K562 (cell line): ENCODE measurements around the gene FMNL1. TPM values are rescaled to one million over a fixed set of nuclear protein-coding genes. Genes with fewer than 3 reads are reported as not detected.
A peak's percentile ranks its signal among the peaks of the same experiment; 100 is the strongest.

Source experiments
- CHCHD3 ChIP-seq: fragments of 250-450 bp; sonication (Bioruptor Pico); IDR thresholded peaks from 2 replicates; pipeline ENCODE4 v2.1.2; 2022; ENCODE audit warnings: mild to moderate bottlenecking
- E2F3 ChIP-seq: fragments of 250-450 bp; sonication (Bioruptor Pico); IDR thresholded peaks from 2 replicates; pipeline ENCODE4 v1.4.0; 2020; ENCODE audit warnings: mild to moderate bottlenecking
- EWSR1 ChIP-seq: fragments of 450-650 bp; IDR thresholded peaks from 2 replicates; pipeline ENCODE4 v1.6.1; 2018; ENCODE audit warnings: borderline replicate concordance, mild to moderate bottlenecking, low read depth, moderate library complexity; ENCODE audit not compliant: partially characterized antibody
- FOXP1 ChIP-seq: sonication (generic); formaldehyde crosslinking; IDR thresholded peaks from 2 replicates; pipeline ENCODE4 v1.8.0; 2022; ENCODE audit warnings: mild to moderate bottlenecking, missing genetic modification reagents
- GABPA ChIP-seq: fragments of 200-800 bp; sonication (Bioruptor generic); conservative IDR thresholded peaks from 2 replicates; pipeline ENCODE4 v1.6.1; 2016; ENCODE audit warnings: low read depth, missing genetic modification characterization, missing compliant biosample characterization
- GATA2 ChIP-seq: sonication (generic); formaldehyde crosslinking; IDR thresholded peaks from 2 replicates; pipeline ENCODE4 v1.4.0; 2020; ENCODE audit warnings: mild to moderate bottlenecking, missing genetic modification reagents
- IFI16 ChIP-seq: fragments of 250-450 bp; sonication (Bioruptor Pico); IDR thresholded peaks from 2 replicates; pipeline ENCODE4 v2.1.2; 2022; ENCODE audit warnings: mild to moderate bottlenecking, inconsistent platforms
- LEF1 ChIP-seq: fragments of 450-650 bp; IDR thresholded peaks from 2 replicates; pipeline ENCODE4 v1.6.1; 2016; ENCODE audit warnings: mild to moderate bottlenecking
- NR2C2 ChIP-seq, 2 experiments: fragments of 200-800 bp in 1 of 2; sonication (Bioruptor generic) in 1 of 2; sonication (generic) in 1 of 2; formaldehyde crosslinking in 1 of 2; IDR thresholded peaks; 2 replicates each; pipeline versions ENCODE4 v1.6.1 to v1.8.0; 2016 to 2022; ENCODE audit warnings: mild to moderate bottlenecking in 1 of 2, missing compliant biosample characterization in 1 of 2, missing genetic modification characterization in 1 of 2, missing genetic modification reagents in 1 of 2
- PHB ChIP-seq: fragments of 250-450 bp; sonication (Bioruptor Pico); IDR thresholded peaks from 2 replicates; pipeline ENCODE4 v1.5.0; 2021
- RB1 ChIP-seq: fragments of 450-650 bp; IDR thresholded peaks from 2 replicates; pipeline ENCODE4 v1.6.1; 2017; ENCODE audit warnings: low read depth, mild to moderate bottlenecking
- RCOR1 ChIP-seq, 2 experiments: IDR thresholded peaks; 2 replicates each; pipeline ENCODE4 v1.6.1; 2012; ENCODE audit warnings: low read depth in 2 of 2, low read length in 2 of 2, borderline replicate concordance in 1 of 2, improper control_type of control experiment in 1 of 2
- SIN3B ChIP-seq: fragments of 450-650 bp; IDR thresholded peaks from 2 replicates; pipeline ENCODE4 v1.6.1; 2017; ENCODE audit warnings: low read depth, mild to moderate bottlenecking, moderate library complexity
- SREBF1 ChIP-seq: fragments of 150-350 bp; IDR thresholded peaks from 2 replicates; pipeline ENCODE4 v1.6.1; 2014; ENCODE audit warnings: antibody characterized with exemption, low read depth, low read length, borderline replicate concordance
- TCF7L2 ChIP-seq: fragments of 150-350 bp; IDR thresholded peaks from 2 replicates; pipeline ENCODE4 v1.6.1; 2016; ENCODE audit warnings: low read depth, mild to moderate bottlenecking, low read length, moderate library complexity
- ZNF133 ChIP-seq: fragments of 250-450 bp; sonication (Bioruptor Pico); IDR thresholded peaks from 2 replicates; pipeline ENCODE4 v1.4.0; 2020; ENCODE audit warnings: mild to moderate bottlenecking
- polyA plus RNA-seq, 8 experiments: library from polyadenylated mRNA; depleted of rRNA in 4 of 8; stranded (reverse) in 5 of 8; unstranded in 3 of 8; fragments of >200 nt; fragmentation: Nextera tagmentation in 2 of 8; fragmentation: Illumina TruSeq in 1 of 8; extraction: Ambion mirVana in 2 of 8; extraction: Trizol in 1 of 8; gene quantifications; 2 replicates each; pipeline versions ENCODE4 v1.2.1 to v1.2.3, GENCODE V29; 2011 to 2014; ENCODE audit warnings: inconsistent platforms in 1 of 8, missing spikeins in 1 of 8
- total RNA-seq, 7 experiments: library from RNA; depleted of rRNA in 6 of 7; stranded (reverse); fragments of >200 nt in 6 of 7; fragmentation: Illumina TruSeq in 2 of 7; extraction: Trizol in 2 of 7; gene quantifications; 2 replicates each; pipeline versions ENCODE4 v1.2.1 to v1.2.3, GENCODE V29; 2011 to 2021; ENCODE audit warnings: low replicate concordance in 1 of 7
- TF ChIP-seq, protein P1 (sequence below), 2 experiments: IDR thresholded peaks; 2 replicates each; pipeline ENCODE4 v1.6.1; 2011; ENCODE audit warnings: borderline replicate concordance in 1 of 2, control low read depth in 1 of 2, low read depth in 1 of 2, low read length in 1 of 2, mild to moderate bottlenecking in 1 of 2, mixed read lengths in 1 of 2, moderate library complexity in 1 of 2; ENCODE audit not compliant: insufficient read depth in 1 of 2, insufficient read length in 1 of 2, poor library complexity in 1 of 2, severe bottlenecking in 1 of 2; ENCODE audit errors: extremely low read depth in 1 of 2
- TF ChIP-seq, protein P2 (sequence below), 2 experiments: fragments of 250-450 bp in 1 of 2; fragments of 450-650 bp in 1 of 2; sonication (Bioruptor Pico) in 1 of 2; IDR thresholded peaks; 2 replicates each; pipeline versions ENCODE4 v1.6.1 to v1.8.0; 2016 to 2021; ENCODE audit warnings: mild to moderate bottlenecking in 2 of 2, moderate library complexity in 2 of 2, missing compliant biosample characterization in 1 of 2, missing genetic modification characterization in 1 of 2
- TF ChIP-seq, protein P3 (sequence below): fragments of 250-450 bp; sonication (Bioruptor Pico); IDR thresholded peaks from 2 replicates; pipeline ENCODE4 v1.5.0; 2021; ENCODE audit warnings: mild to moderate bottlenecking, moderate library complexity
- TF ChIP-seq, protein P4 (sequence below): fragments of 250-450 bp; sonication (Bioruptor Pico); IDR thresholded peaks from 2 replicates; pipeline ENCODE4 v1.8.0; 2021; ENCODE audit warnings: borderline replicate concordance, mild to moderate bottlenecking, moderate library complexity; ENCODE audit not compliant: poor library complexity, severe bottlenecking

The FMNL1 gene
- total and polyA plus RNA-seq, 9 of the 15 experiments (the other 6 are each of a cell fraction or from before 2014, with no cell fraction given), result 0.70 to 36.6 (median 7.7) TPM

- TF ChIP-seq, protein P1, sequence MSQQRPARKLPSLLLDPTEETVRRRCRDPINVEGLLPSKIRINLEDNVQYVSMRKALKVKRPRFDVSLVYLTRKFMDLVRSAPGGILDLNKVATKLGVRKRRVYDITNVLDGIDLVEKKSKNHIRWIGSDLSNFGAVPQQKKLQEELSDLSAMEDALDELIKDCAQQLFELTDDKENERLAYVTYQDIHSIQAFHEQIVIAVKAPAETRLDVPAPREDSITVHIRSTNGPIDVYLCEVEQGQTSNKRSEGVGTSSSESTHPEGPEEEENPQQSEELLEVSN (IDR thresholded peaks at IDR 0.05; ENCODE audit: borderline replicate concordance in 1 of 2, extremely low read depth in 1 of 2, insufficient read depth in 1 of 2, insufficient read length in 1 of 2, low read depth in 1 of 2, low read length in 1 of 2, poor library complexity in 1 of 2, severe bottlenecking in 1 of 2), result peak; percentile 15 to 76
- TF ChIP-seq FOXP1 (CRISPR knock-in tag), result no peak
- TF ChIP-seq, protein P2, sequence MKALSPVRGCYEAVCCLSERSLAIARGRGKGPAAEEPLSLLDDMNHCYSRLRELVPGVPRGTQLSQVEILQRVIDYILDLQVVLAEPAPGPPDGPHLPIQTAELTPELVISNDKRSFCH (CRISPR knock-in tag; IDR thresholded peaks at IDR 0.05), result no peak
- TF ChIP-seq, protein P2 (tag; IDR thresholded peaks at IDR 0.05), result no peak
- no peak for TF ChIP-seq SIN3B
- TF ChIP-seq RCOR1 (IDR thresholded peaks at IDR 0.05; ENCODE audit: borderline replicate concordance in 1 of 2, low read depth in 2 of 2, low read length in 2 of 2), result no peak
- no peak for TF ChIP-seq TCF7L2
- TF ChIP-seq CHCHD3, result no peak
- TF ChIP-seq PHB (CRISPR knock-in tag), result no peak
- peak; percentile 76 for TF ChIP-seq GABPA (tag)
- no peak for TF ChIP-seq GATA2 (CRISPR knock-in tag)
- TF ChIP-seq LEF1, result no peak
- no peak for TF ChIP-seq IFI16 (CRISPR knock-in tag)
- TF ChIP-seq RB1, result peak; percentile 48; the same call in 1 of the 2 replicates
- TF ChIP-seq, protein P3, sequence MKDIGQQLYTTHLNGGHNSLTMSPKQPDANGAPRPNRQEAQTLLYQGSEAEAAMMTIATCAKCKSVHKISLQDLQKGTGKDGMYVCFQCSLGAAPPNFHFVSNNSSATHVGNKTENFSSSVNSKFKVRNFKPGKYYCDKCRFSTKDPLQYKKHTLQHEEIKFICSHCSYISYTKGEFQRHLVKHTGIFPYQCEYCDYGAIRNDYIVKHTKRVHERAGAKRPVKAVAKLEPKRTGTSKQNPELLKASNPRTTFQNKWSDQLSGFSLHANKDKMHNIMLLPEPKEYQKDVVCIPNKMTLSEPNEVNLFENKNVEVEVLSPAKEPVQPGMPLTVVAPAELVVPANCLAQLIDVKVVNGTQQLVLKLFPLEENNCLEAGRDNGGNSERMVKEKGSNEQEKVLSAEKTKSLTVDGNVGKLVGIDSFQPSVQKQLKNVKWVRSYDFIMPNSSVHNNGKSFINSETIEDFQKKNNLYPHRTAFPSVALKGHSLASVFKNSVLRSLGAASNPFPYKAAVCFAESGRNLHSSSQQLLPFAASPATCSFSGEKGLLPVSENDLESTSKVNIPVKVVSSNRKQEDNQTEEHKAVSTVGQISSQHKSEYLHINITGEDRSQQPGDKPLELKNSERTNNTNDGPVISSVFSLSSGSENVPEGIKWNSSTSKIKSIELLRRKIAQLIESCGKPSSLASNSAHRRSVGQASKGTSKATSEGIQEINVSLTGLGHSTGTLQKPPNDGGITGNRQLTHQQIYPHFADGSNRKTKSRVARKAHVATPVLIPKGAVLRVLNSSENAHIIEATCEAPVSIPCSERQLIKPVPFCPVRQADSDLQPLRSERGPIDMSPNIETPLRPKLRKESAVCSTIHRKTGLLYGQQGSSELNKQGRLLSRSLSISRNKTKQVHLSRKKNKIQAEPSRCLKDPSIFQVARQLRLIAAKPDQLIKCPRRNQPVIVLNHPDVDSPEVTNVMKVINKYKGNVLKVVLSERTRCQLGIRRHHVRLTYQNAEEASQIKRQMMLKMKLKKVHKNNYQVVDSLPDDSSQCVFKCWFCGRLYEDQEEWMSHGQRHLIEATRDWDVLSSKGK (CRISPR knock-in tag), result no peak
- TF ChIP-seq EWSR1, result no peak
- TF ChIP-seq E2F3, result no peak
- TF ChIP-seq, protein P4, sequence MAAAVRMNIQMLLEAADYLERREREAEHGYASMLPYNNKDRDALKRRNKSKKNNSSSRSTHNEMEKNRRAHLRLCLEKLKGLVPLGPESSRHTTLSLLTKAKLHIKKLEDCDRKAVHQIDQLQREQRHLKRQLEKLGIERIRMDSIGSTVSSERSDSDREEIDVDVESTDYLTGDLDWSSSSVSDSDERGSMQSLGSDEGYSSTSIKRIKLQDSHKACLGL (CRISPR knock-in tag), result no peak
- TF ChIP-seq ZNF133 (CRISPR knock-in tag), result no peak
- no peak for TF ChIP-seq SREBF1
- TF ChIP-seq NR2C2 (CRISPR knock-in tag; IDR thresholded peaks at IDR 0.05), result no peak
- TF ChIP-seq NR2C2 (tag; IDR thresholded peaks at IDR 0.05), result peak; percentile 6; the same call in 1 of the 2 replicates
These were observed at the start of gene FMNL1 (continued) for GRCh38 chr17:45221081-45222013.
